SK-N-SH (cell line): ENCODE data around the gene CARD8. TPM values are rescaled to one million over a fixed set of nuclear protein-coding genes. Genes with fewer than 3 reads are reported as not detected.

ENCODE experiments used
- CTCF ChIA-PET: fragments of 300-600, 350-600 bp; formaldehyde crosslinking; extraction: SDS; loops from one replicate; lab custom pipeline; 2021; lab: Yijun Ruan, JAX
- POLR2A ChIA-PET: fragments of 350-600 bp; sonication (Branson Sonifier 250); formaldehyde crosslinking; extraction: SDS; loops from one replicate; lab custom pipeline; 2020; ENCODE audit warnings: antibody characterized with exemption, inconsistent platforms; lab: Yijun Ruan, JAX
- DNase-seq: peaks from one replicate; pipeline ENCODE4 v3.0.0; 2012
- H2AFZ ChIP-seq: fragments of 200-600 bp; sonication (generic); 2 replicates; pipeline ENCODE4 v1.8.1; 2016; ENCODE audit warnings: antibody characterized with exemption, mild to moderate bottlenecking, low read depth
- H3F3A ChIP-seq: fragments of 200-600 bp; sonication (generic); replicated peaks from 2 replicates; pipeline ENCODE3; 2016; ENCODE audit warnings: antibody characterized with exemption, mild to moderate bottlenecking; ENCODE audit not compliant: insufficient read depth
- H3K27ac ChIP-seq, 2 experiments: fragments of 200-500 bp in 1 of 2; fragments of 200-600 bp in 1 of 2; sonication (Bioruptor generic) in 1 of 2; sonication (generic), shearing (Covaris generic) in 1 of 2; 2 replicates each; pipeline versions ENCODE4 v1.5.1 to v1.6.1; 2014 to 2016; ENCODE audit warnings: low read depth in 2 of 2, inconsistent platforms in 1 of 2, low read length in 1 of 2, mild to moderate bottlenecking in 1 of 2, mixed read lengths in 1 of 2
- H3K27me3 ChIP-seq: fragments of 200-600 bp; sonication (generic), shearing (Covaris generic); 2 replicates; pipeline ENCODE4 v1.6.1; 2016; ENCODE audit warnings: mixed run types; ENCODE audit not compliant: insufficient read depth
- H3K36me3 ChIP-seq, 2 experiments: fragments of 200-500 bp in 1 of 2; fragments of 200-600 bp in 1 of 2; sonication (Bioruptor generic) in 1 of 2; sonication (generic) in 1 of 2; replicated peaks in 1 of 2; 2 replicates each; pipeline versions ENCODE3 to v1.5.1; 2014 to 2016; ENCODE audit warnings: low read length in 1 of 2, mild to moderate bottlenecking in 1 of 2; ENCODE audit not compliant: insufficient read depth in 2 of 2, control insufficient read depth in 1 of 2
- H3K4me1 ChIP-seq, 2 experiments: fragments of 200-500 bp in 1 of 2; fragments of 200-600 bp in 1 of 2; sonication (Bioruptor generic) in 1 of 2; sonication (generic), shearing (Covaris generic) in 1 of 2; 2 replicates each; pipeline versions ENCODE4 v1.5.1 to v1.6.1; 2014 to 2016; ENCODE audit warnings: low read depth in 1 of 2, low read length in 1 of 2, mixed run types in 1 of 2; ENCODE audit not compliant: insufficient read depth in 2 of 2, control insufficient read depth in 1 of 2
- H3K4me2 ChIP-seq: fragments of 200-600 bp; sonication (generic), shearing (Covaris generic); 2 replicates; pipeline ENCODE4 v1.6.1; 2017; ENCODE audit warnings: mixed run types
- H3K4me3 ChIP-seq, 2 experiments: fragments of 200-500 bp in 1 of 2; fragments of 200-600 bp in 1 of 2; sonication (Bioruptor generic) in 1 of 2; sonication (generic), shearing (Covaris generic) in 1 of 2; 2 replicates each; pipeline versions ENCODE4 v1.5.1 to v1.8.1; 2014 to 2016; ENCODE audit warnings: low read depth in 2 of 2, inconsistent platforms in 1 of 2, low read length in 1 of 2, mild to moderate bottlenecking in 1 of 2, mixed read lengths in 1 of 2, moderate library complexity in 1 of 2
- H3K79me2 ChIP-seq: fragments of 200-600 bp; sonication (generic); 2 replicates; pipeline ENCODE4 v1.8.1; 2017; ENCODE audit warnings: mild to moderate bottlenecking; ENCODE audit not compliant: insufficient read depth
- H3K9ac ChIP-seq: fragments of 200-600 bp; sonication (generic); 2 replicates; pipeline ENCODE4 v1.6.1; 2017; ENCODE audit warnings: mixed run types
- H3K9me2 ChIP-seq: fragments of 200-600 bp; sonication (generic); 2 replicates; pipeline ENCODE4 v1.6.1; 2017; ENCODE audit warnings: mixed run types
- H3K9me3 ChIP-seq: fragments of 200-600 bp; sonication (generic); 2 replicates; pipeline ENCODE4 v1.6.1; 2017; ENCODE audit warnings: mixed run types, mild to moderate bottlenecking, moderate library complexity
- H4K20me1 ChIP-seq: fragments of 200-600 bp; sonication (generic); 2 replicates; pipeline ENCODE4 v1.6.1; 2017; ENCODE audit warnings: mild to moderate bottlenecking, mixed run types; ENCODE audit not compliant: insufficient read depth
- CHD2 ChIP-seq: fragments of 150-350 bp; IDR thresholded peaks from 2 replicates; pipeline ENCODE4 v1.6.1; 2018; ENCODE audit warnings: low read length; ENCODE audit not compliant: partially characterized antibody
- FOSL2 ChIP-seq: IDR thresholded peaks from 2 replicates; pipeline ENCODE4 v1.4.0; 2012; ENCODE audit warnings: low read depth, mild to moderate bottlenecking, moderate library complexity, borderline replicate concordance
- FOXJ3 ChIP-seq: sonication (generic); formaldehyde crosslinking; IDR thresholded peaks from 2 replicates; pipeline ENCODE4 v1.5.1; 2020; ENCODE audit warnings: mild to moderate bottlenecking, missing genetic modification reagents
- GABPA ChIP-seq: IDR thresholded peaks from 2 replicates; pipeline ENCODE4 v1.4.0; 2012; ENCODE audit warnings: low read depth, mild to moderate bottlenecking
- IRF3 ChIP-seq: fragments of 150-350 bp; IDR thresholded peaks from 2 replicates; pipeline ENCODE4 v1.6.1; 2016; ENCODE audit warnings: mild to moderate bottlenecking, low read depth, low read length
- JUND ChIP-seq: IDR thresholded peaks from 2 replicates; pipeline ENCODE4 v1.4.0; 2012
- MAX ChIP-seq: IDR thresholded peaks from 2 replicates; pipeline ENCODE4 v1.4.0; 2012; ENCODE audit warnings: low read depth
- MXI1 ChIP-seq: IDR thresholded peaks from 2 replicates; pipeline ENCODE4 v1.6.1; 2012; ENCODE audit warnings: mild to moderate bottlenecking, low read depth, low read length, improper control_type of control experiment
- NFIC ChIP-seq: IDR thresholded peaks from 2 replicates; pipeline ENCODE4 v1.4.0; 2012; ENCODE audit warnings: borderline replicate concordance
- POLR2AphosphoS5 ChIP-seq: IDR thresholded peaks from 2 replicates; pipeline ENCODE4 v1.6.1; 2012; ENCODE audit warnings: low read depth, low read length
- RAD21 ChIP-seq: IDR thresholded peaks from 2 replicates; pipeline ENCODE4 v1.6.1; 2012; ENCODE audit warnings: mild to moderate bottlenecking, low read length
- RXRA ChIP-seq: IDR thresholded peaks from 2 replicates; pipeline ENCODE4 v1.4.0; 2012; ENCODE audit warnings: low read depth, mild to moderate bottlenecking, borderline replicate concordance
- SMC3 ChIP-seq: IDR thresholded peaks from 2 replicates; pipeline ENCODE4 v1.6.1; 2012; ENCODE audit warnings: low read depth, low read length, improper control_type of control experiment
- TCF12 ChIP-seq: IDR thresholded peaks from 2 replicates; pipeline ENCODE4 v1.4.0; 2012
- TEAD4 ChIP-seq: IDR thresholded peaks from 2 replicates; pipeline ENCODE4 v1.4.0; 2012; ENCODE audit warnings: mild to moderate bottlenecking, borderline replicate concordance; ENCODE audit not compliant: insufficient read depth
- YY1 ChIP-seq: IDR thresholded peaks from 2 replicates; pipeline ENCODE4 v1.4.0; 2012; ENCODE audit warnings: low read depth, mild to moderate bottlenecking
- WGBS: methylation state at CpG from one replicate; pipeline ENCODE4 v1.1.6; 2017; ENCODE audit warnings: low lambda C conversion rate; 5-methylcytosine and 5-hydroxymethylcytosine counted together
- polyA plus RNA-seq, 3 experiments: library from polyadenylated mRNA; depleted of rRNA; stranded (reverse); fragments of >200 nt; gene quantifications; 2 replicates each; pipeline ENCODE4 v1.2.3, GENCODE V29; 2012
- TF ChIP-seq, protein P1 (sequence below): IDR thresholded peaks from 2 replicates; pipeline ENCODE4 v1.4.0; 2012; ENCODE audit warnings: low read depth, borderline replicate concordance
- TF ChIP-seq, protein P2 (sequence below): IDR thresholded peaks from 2 replicates; pipeline ENCODE4 v1.4.0; 2012; ENCODE audit warnings: low read depth, borderline replicate concordance
- TF ChIP-seq, protein P3 (sequence below): IDR thresholded peaks from 2 replicates; pipeline ENCODE4; 2012
- TF ChIP-seq, protein P4 (sequence below): fragments of 150-350 bp; IDR thresholded peaks from 2 replicates; pipeline ENCODE4 v1.6.1; 2017; ENCODE audit warnings: antibody characterized with exemption, low read length, low read depth, borderline replicate concordance

CARD8 gene
- polyA plus RNA-seq, 1 of the 3 experiments (the other 2 are of a cell fraction): 16.4 TPM

DNA sequence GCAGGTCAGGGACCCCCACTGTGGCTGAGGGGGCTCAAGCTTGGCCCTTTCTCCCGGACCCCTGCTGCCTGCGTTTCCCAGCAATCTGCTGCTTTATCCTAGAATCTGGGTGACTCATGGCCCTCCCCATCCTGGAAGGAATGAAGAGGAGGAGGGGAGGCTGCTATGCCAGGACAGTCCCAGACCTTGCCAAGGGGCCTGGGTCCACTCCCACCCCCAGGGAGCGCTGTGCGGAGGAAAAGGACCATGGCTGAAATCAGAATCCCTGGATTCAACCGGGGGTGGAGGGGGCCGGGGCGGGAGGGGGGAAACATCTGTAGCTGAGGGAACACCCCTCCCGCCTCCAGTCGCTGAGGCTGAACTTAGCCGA is 34.7 kb upstream of the CARD8 start:
- Histone ChIP-seq H3K9me3 (no peaks in the 10 kb centered on the region), H3K4me2 (peak overlapping the region; percentile 60; the same call in 1 of the 2 replicates), H3K27me3 (no peaks in the 10 kb centered on the region), H4K20me1 (no peaks in the 10 kb centered on the region), H3K27ac (no peak overlapping the region), H3K9me2 (no peaks in the 10 kb centered on the region), H3F3A (peaks cover 10% of the 10 kb centered on the region), H3K79me2 (no peaks in the 10 kb centered on the region), H3K9ac (no peak overlapping the region), H3K4me1 (peaks cover 4% of the 10 kb centered on the region in 2 experiments; a peak in 1 of 4 replicates), H3K4me3 (peak overlapping the region; percentile 48 to 61; a peak in 2 of 4 replicates), H2AFZ (no peak overlapping the region; the same call in 1 of the 2 replicates), H3K36me3 (peaks cover 0 to 2% of the 10 kb centered on the region in 2 experiments)
- DNase-seq: peak; percentile 58
- TF ChIP-seq, protein P1, sequence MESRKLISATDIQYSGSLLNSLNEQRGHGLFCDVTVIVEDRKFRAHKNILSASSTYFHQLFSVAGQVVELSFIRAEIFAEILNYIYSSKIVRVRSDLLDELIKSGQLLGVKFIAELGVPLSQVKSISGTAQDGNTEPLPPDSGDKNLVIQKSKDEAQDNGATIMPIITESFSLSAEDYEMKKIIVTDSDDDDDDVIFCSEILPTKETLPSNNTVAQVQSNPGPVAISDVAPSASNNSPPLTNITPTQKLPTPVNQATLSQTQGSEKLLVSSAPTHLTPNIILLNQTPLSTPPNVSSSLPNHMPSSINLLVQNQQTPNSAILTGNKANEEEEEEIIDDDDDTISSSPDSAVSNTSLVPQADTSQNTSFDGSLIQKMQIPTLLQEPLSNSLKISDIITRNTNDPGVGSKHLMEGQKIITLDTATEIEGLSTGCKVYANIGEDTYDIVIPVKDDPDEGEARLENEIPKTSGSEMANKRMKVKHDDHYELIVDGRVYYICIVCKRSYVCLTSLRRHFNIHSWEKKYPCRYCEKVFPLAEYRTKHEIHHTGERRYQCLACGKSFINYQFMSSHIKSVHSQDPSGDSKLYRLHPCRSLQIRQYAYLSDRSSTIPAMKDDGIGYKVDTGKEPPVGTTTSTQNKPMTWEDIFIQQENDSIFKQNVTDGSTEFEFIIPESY: no peak
- TF ChIP-seq TCF12 (peak; percentile 33; the same call in 1 of the 2 replicates), JUND (peak; percentile 79), RAD21 (no peak), NFIC (peak; percentile 27; the same call in 1 of the 2 replicates), FOSL2 (peak; percentile 83)
- TF ChIP-seq, protein P2, sequence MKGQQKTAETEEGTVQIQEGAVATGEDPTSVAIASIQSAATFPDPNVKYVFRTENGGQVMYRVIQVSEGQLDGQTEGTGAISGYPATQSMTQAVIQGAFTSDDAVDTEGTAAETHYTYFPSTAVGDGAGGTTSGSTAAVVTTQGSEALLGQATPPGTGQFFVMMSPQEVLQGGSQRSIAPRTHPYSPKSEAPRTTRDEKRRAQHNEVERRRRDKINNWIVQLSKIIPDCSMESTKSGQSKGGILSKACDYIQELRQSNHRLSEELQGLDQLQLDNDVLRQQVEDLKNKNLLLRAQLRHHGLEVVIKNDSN: no peak
- 12% methylated on average over 6 of the region's 10 CpGs for WGBS
- CTCF ChIA-PET: interaction anchor here (0.6 to 10.8 kb wide), 20 partner anchors 11 to 329 kb away, joined by 3 to 159 read pairs (median 4); partner anchors contain the start of genes CARD8 and ZNF114
- POLR2A ChIA-PET: no interaction called here

DNA sequence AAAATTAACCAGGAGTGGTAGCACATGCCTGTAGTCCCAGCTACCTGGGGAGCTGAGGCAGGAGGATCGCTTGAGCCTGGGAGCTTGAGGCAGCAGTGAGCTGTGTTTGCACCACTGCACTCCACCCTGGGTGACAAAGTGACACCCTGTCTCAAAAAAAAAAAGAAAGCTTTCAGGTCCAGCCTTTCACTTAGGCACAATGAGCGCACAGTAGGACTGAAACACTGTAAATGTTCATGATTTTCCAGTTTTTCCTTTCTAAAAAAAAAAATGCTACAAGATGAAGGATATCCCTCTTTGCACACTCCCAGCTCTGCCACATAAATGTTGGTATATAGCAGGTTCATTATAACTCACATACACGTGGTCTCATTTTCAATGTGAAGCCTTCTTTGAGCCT is 32.0 kb upstream of the CARD8 start:
- no peaks in the 10 kb centered on the region for H3K9me2 ChIP-seq
- no peaks in the 10 kb centered on the region for H4K20me1 ChIP-seq
- no peak overlapping the region for H2AFZ ChIP-seq
- H3K79me2 ChIP-seq: no peaks in the 10 kb centered on the region
- ChIA-PET POLR2A (no interaction called here), CTCF (interaction anchor here (0.7 to 0.8 kb wide), 2 partner anchors 11 to 21 kb away, joined by 3 read pairs; no protein-coding TSS in a partner anchor)
- H3K4me1 ChIP-seq: peaks cover 4% of the 10 kb centered on the region in 2 experiments; a peak in 1 of 4 replicates
- no peak for TF ChIP-seq GABPA
- no peak for TF ChIP-seq POLR2AphosphoS5
- no peak for TF ChIP-seq TCF12
- TF ChIP-seq, protein P3, sequence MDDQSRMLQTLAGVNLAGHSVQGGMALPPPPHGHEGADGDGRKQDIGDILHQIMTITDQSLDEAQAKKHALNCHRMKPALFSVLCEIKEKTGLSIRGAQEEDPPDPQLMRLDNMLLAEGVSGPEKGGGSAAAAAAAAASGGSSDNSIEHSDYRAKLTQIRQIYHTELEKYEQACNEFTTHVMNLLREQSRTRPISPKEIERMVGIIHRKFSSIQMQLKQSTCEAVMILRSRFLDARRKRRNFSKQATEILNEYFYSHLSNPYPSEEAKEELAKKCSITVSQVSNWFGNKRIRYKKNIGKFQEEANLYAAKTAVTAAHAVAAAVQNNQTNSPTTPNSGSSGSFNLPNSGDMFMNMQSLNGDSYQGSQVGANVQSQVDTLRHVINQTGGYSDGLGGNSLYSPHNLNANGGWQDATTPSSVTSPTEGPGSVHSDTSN: no peak
- no peak for TF ChIP-seq JUND
- TF ChIP-seq SMC3: no peak
- no peak for TF ChIP-seq IRF3
- no peak for TF ChIP-seq TEAD4
- TF ChIP-seq MAX: no peak
- TF ChIP-seq YY1: no peak
- TF ChIP-seq FOXJ3 (CRISPR knock-in tag): no peak
- TF ChIP-seq RXRA: no peak
- TF ChIP-seq, protein P4, sequence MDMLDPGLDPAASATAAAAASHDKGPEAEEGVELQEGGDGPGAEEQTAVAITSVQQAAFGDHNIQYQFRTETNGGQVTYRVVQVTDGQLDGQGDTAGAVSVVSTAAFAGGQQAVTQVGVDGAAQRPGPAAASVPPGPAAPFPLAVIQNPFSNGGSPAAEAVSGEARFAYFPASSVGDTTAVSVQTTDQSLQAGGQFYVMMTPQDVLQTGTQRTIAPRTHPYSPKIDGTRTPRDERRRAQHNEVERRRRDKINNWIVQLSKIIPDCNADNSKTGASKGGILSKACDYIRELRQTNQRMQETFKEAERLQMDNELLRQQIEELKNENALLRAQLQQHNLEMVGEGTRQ: no peak
- no peak for TF ChIP-seq CHD2
- TF ChIP-seq, protein P2: no peak
- TF ChIP-seq RAD21: no peak
- TF ChIP-seq MXI1: no peak
- no peak overlapping the region for H3K4me2 ChIP-seq
- H3K9me3 ChIP-seq: no peaks in the 10 kb centered on the region
- H3K27me3 ChIP-seq: no peaks in the 10 kb centered on the region
- H3K9ac ChIP-seq: no peak overlapping the region
- 96% methylated on average over 3 of the region's 3 CpGs for WGBS
- no peak overlapping the region for H3K4me3 ChIP-seq
- H3K36me3 ChIP-seq: peaks cover 2 to 7% of the 10 kb centered on the region in 2 experiments
- H3F3A ChIP-seq: peaks cover 7% of the 10 kb centered on the region
- no peak overlapping the region for H3K27ac ChIP-seq
- DNase-seq: no peak
